HEK293 (cell line): ENCODE data around the gene ICAM1.
A peak's percentile ranks its signal among the peaks of the same experiment; 100 is the strongest.

Source experiments
- BCL11A ChIP-seq: fragments of 450-650 bp; formaldehyde crosslinking; IDR thresholded peaks from 2 replicates; pipeline ENCODE4 v1.5.1; 2016; ENCODE audit warnings: low read depth, missing biosample characterization, missing genetic modification characterization
- BCL11B ChIP-seq: fragments of 450-650 bp; formaldehyde crosslinking; IDR thresholded peaks from 2 replicates; pipeline ENCODE4 v1.5.1; 2016; ENCODE audit warnings: low read depth, missing biosample characterization, missing genetic modification characterization
- EGR2 ChIP-seq: fragments of 450-650 bp; formaldehyde crosslinking; IDR thresholded peaks from 2 replicates; pipeline ENCODE4 v1.5.1; 2016; ENCODE audit warnings: low read depth, missing biosample characterization, missing genetic modification characterization
- IKZF3 ChIP-seq: fragments of 450-650 bp; IDR thresholded peaks from 2 replicates; pipeline ENCODE4 v1.5.0; 2018; ENCODE audit warnings: missing biosample characterization, mild to moderate bottlenecking, missing genetic modification characterization, moderate library complexity
- RBAK ChIP-seq: fragments of 450-650 bp; formaldehyde crosslinking; IDR thresholded peaks from 2 replicates; pipeline ENCODE4 v1.5.1; 2016; ENCODE audit warnings: missing biosample characterization, missing genetic modification characterization
- WT1 ChIP-seq: fragments of 450-650 bp; formaldehyde crosslinking; IDR thresholded peaks from 2 replicates; pipeline ENCODE4 v1.5.1; 2016; ENCODE audit warnings: missing biosample characterization, missing genetic modification characterization
- ZBTB17 ChIP-seq: fragments of 450-650 bp; formaldehyde crosslinking; IDR thresholded peaks from 2 replicates; pipeline ENCODE4 v1.5.1; 2016; ENCODE audit warnings: missing biosample characterization, missing genetic modification characterization
- ZNF155 ChIP-seq: fragments of 450-650 bp; formaldehyde crosslinking; IDR thresholded peaks from 2 replicates; pipeline ENCODE4 v1.5.1; 2016; ENCODE audit warnings: missing biosample characterization, missing genetic modification characterization
- ZNF175 ChIP-seq: fragments of 450-650 bp; formaldehyde crosslinking; IDR thresholded peaks from 2 replicates; pipeline ENCODE4 v1.5.1; 2016; ENCODE audit warnings: missing biosample characterization, missing genetic modification characterization
- ZNF184 ChIP-seq: fragments of 450-650 bp; IDR thresholded peaks from 2 replicates; pipeline ENCODE4 v1.5.1; 2018; ENCODE audit warnings: missing biosample characterization, mild to moderate bottlenecking, missing genetic modification characterization
- ZNF211 ChIP-seq: fragments of 450-650 bp; formaldehyde crosslinking; IDR thresholded peaks from 2 replicates; pipeline ENCODE4 v1.5.1; 2016; ENCODE audit warnings: low read depth, missing biosample characterization, missing genetic modification characterization
- ZNF248 ChIP-seq: fragments of 450-650 bp; formaldehyde crosslinking; IDR thresholded peaks from 2 replicates; pipeline ENCODE4 v1.5.1; 2017; ENCODE audit warnings: missing biosample characterization, missing genetic modification characterization
- ZNF274 ChIP-seq, 2 experiments: fragments of 200-500 bp in 1 of 2; fragments of 450-650 bp in 1 of 2; sonication (Bioruptor generic) in 1 of 2; formaldehyde crosslinking in 1 of 2; IDR thresholded peaks; 2 replicates each; pipeline versions ENCODE4 v1.5.1 to v1.6.1; 2014 to 2016; ENCODE audit warnings: borderline replicate concordance in 1 of 2, inconsistent platforms in 1 of 2, low read length in 1 of 2, missing biosample characterization in 1 of 2, missing genetic modification characterization in 1 of 2
- ZNF473 ChIP-seq: fragments of 450-650 bp; formaldehyde crosslinking; IDR thresholded peaks from 2 replicates; pipeline ENCODE4 v1.5.1; 2017; ENCODE audit warnings: missing biosample characterization, missing genetic modification characterization
- ZNF623 ChIP-seq: fragments of 450-650 bp; formaldehyde crosslinking; IDR thresholded peaks from 2 replicates; pipeline ENCODE4 v1.5.1; 2016; ENCODE audit warnings: missing biosample characterization, missing genetic modification characterization
- ZNF654 ChIP-seq: fragments of 450-650 bp; formaldehyde crosslinking; IDR thresholded peaks from 2 replicates; pipeline ENCODE4 v1.5.1; 2016; ENCODE audit warnings: low read depth, missing biosample characterization, missing genetic modification characterization
- ZNF701 ChIP-seq: fragments of 450-650 bp; formaldehyde crosslinking; IDR thresholded peaks from 2 replicates; pipeline ENCODE4 v1.5.1; 2016; ENCODE audit warnings: missing biosample characterization, missing genetic modification characterization
- ZXDB ChIP-seq: fragments of 450-650 bp; formaldehyde crosslinking; IDR thresholded peaks from 2 replicates; pipeline ENCODE4 v1.5.1; 2016; ENCODE audit warnings: missing biosample characterization, missing genetic modification characterization
- TF ChIP-seq, protein P1 (sequence below): fragments of 450-650 bp; formaldehyde crosslinking; IDR thresholded peaks from 2 replicates; pipeline ENCODE4 v1.5.1; 2016; ENCODE audit warnings: missing biosample characterization, missing genetic modification characterization
- TF ChIP-seq, protein P2 (sequence below): fragments of 450-650 bp; formaldehyde crosslinking; IDR thresholded peaks from 2 replicates; pipeline ENCODE4 v1.5.1; 2016; ENCODE audit warnings: missing biosample characterization, missing genetic modification characterization
- TF ChIP-seq, protein P3 (sequence below): fragments of 450-650 bp; formaldehyde crosslinking; IDR thresholded peaks from 2 replicates; pipeline ENCODE4 v1.5.1; 2017; ENCODE audit warnings: missing biosample characterization, missing genetic modification characterization
- TF ChIP-seq, protein P4 (sequence below): fragments of 450-650 bp; formaldehyde crosslinking; IDR thresholded peaks from 2 replicates; pipeline ENCODE4 v1.5.1; 2017; ENCODE audit warnings: missing biosample characterization, missing genetic modification characterization
- TF ChIP-seq, protein P5 (sequence below): fragments of 450-650 bp; formaldehyde crosslinking; IDR thresholded peaks from 2 replicates; pipeline ENCODE4 v1.5.1; 2017; ENCODE audit warnings: missing biosample characterization, missing genetic modification characterization
- TF ChIP-seq, protein P6 (sequence below): fragments of 450-650 bp; IDR thresholded peaks from 2 replicates; pipeline ENCODE4 v1.5.1; 2018; ENCODE audit warnings: missing biosample characterization, mild to moderate bottlenecking, missing genetic modification characterization
- TF ChIP-seq, protein P7 (sequence below): fragments of 450-650 bp; formaldehyde crosslinking; IDR thresholded peaks from 2 replicates; pipeline ENCODE4 v1.5.1; 2016; ENCODE audit warnings: missing biosample characterization, missing genetic modification characterization

ICAM1 gene

DNA sequence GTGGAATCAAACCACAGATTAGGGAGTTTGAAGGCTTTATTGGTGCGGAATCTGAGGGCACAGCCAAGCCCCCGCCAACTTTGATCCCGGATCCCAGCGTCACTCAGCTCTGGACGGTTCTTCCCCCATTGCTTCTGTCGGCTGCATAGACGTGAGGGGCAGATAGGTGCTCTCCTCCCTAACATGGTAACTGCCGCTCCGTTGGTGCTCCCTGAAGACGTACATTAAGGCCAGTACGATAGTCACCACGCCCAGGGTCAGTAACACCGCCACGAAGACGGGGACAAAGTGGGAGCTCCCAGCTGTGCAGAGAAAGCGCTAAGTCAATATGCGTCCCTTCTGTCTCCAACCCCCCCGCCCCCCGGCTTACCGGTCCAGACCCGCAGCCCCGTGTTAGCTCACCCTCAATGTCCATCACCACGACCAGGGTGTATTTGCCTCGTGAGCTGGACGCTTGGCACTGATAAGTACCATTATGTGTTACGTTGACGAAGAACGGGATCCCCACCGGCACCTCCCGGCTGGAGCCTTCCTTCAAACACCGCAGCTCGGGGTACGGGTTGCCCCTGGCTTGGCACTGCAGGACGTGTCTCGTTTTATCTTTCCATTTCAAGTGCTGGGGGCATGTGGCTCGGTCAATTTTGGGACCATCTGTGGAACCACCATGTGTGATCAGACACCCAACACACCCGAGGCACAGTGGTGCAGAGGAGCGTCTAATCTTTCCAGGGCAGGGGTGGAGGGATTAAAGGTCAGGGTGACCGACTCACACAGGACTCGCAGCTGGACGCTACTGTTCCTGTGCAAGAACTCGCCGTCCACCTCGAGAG is 63.1 kb downstream of the ICAM1 start (continued):
- TF ChIP-seq, protein P1, sequence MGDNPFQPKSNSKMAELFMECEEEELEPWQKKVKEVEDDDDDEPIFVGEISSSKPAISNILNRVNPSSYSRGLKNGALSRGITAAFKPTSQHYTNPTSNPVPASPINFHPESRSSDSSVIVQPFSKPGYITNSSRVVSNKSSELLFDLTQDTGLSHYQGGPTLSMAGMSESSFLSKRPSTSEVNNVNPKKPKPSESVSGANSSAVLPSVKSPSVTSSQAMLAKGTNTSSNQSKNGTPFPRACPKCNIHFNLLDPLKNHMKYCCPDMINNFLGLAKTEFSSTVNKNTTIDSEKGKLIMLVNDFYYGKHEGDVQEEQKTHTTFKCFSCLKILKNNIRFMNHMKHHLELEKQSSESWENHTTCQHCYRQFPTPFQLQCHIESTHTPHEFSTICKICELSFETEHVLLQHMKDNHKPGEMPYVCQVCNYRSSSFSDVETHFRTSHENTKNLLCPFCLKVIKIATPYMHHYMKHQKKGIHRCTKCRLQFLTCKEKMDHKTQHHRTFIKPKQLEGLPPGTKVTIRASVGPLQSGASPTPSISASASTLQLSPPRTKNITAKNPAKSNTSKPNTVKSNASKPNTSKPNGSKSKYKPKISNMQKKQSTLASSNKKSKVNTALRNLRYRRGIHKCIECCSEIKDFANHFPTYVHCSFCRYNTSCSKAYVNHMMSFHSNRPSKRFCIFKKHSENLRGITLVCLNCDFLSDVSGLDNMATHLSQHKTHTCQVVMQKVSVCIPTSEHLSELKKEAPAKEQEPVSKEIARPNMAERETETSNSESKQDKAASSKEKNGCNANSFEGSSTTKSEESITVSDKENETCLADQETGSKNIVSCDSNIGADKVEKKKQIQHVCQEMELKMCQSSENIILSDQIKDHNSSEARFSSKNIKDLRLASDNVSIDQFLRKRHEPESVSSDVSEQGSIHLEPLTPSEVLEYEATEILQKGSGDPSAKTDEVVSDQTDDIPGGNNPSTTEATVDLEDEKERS (tag by site-specific recombination): no peak
- TF ChIP-seq, protein P2, sequence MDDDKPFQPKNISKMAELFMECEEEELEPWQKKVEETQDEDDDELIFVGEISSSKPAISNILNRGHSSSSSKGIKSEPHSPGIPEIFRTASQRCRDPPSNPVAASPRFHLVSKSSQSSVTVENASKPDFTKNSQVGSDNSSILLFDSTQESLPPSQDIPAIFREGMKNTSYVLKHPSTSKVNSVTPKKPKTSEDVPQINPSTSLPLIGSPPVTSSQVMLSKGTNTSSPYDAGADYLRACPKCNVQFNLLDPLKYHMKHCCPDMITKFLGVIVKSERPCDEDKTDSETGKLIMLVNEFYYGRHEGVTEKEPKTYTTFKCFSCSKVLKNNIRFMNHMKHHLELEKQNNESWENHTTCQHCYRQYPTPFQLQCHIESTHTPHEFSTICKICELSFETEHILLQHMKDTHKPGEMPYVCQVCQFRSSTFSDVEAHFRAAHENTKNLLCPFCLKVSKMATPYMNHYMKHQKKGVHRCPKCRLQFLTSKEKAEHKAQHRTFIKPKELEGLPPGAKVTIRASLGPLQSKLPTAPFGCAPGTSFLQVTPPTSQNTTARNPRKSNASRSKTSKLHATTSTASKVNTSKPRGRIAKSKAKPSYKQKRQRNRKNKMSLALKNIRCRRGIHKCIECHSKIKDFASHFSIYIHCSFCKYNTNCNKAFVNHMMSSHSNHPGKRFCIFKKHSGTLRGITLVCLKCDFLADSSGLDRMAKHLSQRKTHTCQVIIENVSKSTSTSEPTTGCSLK: no peak
- TF ChIP-seq RBAK (tag by site-specific recombination) (no peak), ZNF155 (tag by site-specific recombination) (no peak), ZNF654 (tag by site-specific recombination) (no peak; the same call in 1 of the 2 replicates), ZNF274 (IDR thresholded peaks at IDR 0.05; ENCODE audit: low read length) (no peak), ZNF274 (tag by site-specific recombination; IDR thresholded peaks at IDR 0.05; ENCODE audit: borderline replicate concordance) (no peak), ZNF473 (tag by site-specific recombination) (no peak), ZNF701 (tag by site-specific recombination) (no peak), BCL11B (tag by site-specific recombination) (peak; percentile 22; the same call in 1 of the 2 replicates), IKZF3 (tag by site-specific recombination) (no peak), ZNF623 (tag by site-specific recombination) (no peak), ZNF211 (tag by site-specific recombination) (no peak), ZNF184 (no peak), EGR2 (tag by site-specific recombination) (peak; percentile 60), ZXDB (no peak), ZBTB17 (tag by site-specific recombination) (peak; percentile 89), ZNF175 (tag by site-specific recombination) (no peak), ZNF248 (tag by site-specific recombination) (no peak), BCL11A (tag by site-specific recombination) (0 out of 2 replicates have a peak, but pooled peaks have one; percentile 26), WT1 (tag by site-specific recombination) (no peak; the same call in 1 of the 2 replicates)
- TF ChIP-seq, protein P3, sequence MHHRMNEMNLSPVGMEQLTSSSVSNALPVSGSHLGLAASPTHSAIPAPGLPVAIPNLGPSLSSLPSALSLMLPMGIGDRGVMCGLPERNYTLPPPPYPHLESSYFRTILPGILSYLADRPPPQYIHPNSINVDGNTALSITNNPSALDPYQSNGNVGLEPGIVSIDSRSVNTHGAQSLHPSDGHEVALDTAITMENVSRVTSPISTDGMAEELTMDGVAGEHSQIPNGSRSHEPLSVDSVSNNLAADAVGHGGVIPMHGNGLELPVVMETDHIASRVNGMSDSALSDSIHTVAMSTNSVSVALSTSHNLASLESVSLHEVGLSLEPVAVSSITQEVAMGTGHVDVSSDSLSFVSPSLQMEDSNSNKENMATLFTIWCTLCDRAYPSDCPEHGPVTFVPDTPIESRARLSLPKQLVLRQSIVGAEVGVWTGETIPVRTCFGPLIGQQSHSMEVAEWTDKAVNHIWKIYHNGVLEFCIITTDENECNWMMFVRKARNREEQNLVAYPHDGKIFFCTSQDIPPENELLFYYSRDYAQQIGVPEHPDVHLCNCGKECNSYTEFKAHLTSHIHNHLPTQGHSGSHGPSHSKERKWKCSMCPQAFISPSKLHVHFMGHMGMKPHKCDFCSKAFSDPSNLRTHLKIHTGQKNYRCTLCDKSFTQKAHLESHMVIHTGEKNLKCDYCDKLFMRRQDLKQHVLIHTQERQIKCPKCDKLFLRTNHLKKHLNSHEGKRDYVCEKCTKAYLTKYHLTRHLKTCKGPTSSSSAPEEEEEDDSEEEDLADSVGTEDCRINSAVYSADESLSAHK: 0 out of 2 replicates have a peak, but pooled peaks have one; percentile 14
- TF ChIP-seq, protein P4, sequence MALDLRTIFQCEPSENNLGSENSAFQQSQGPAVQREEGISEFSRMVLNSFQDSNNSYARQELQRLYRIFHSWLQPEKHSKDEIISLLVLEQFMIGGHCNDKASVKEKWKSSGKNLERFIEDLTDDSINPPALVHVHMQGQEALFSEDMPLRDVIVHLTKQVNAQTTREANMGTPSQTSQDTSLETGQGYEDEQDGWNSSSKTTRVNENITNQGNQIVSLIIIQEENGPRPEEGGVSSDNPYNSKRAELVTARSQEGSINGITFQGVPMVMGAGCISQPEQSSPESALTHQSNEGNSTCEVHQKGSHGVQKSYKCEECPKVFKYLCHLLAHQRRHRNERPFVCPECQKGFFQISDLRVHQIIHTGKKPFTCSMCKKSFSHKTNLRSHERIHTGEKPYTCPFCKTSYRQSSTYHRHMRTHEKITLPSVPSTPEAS (tag by site-specific recombination): no peak
- TF ChIP-seq, protein P5, sequence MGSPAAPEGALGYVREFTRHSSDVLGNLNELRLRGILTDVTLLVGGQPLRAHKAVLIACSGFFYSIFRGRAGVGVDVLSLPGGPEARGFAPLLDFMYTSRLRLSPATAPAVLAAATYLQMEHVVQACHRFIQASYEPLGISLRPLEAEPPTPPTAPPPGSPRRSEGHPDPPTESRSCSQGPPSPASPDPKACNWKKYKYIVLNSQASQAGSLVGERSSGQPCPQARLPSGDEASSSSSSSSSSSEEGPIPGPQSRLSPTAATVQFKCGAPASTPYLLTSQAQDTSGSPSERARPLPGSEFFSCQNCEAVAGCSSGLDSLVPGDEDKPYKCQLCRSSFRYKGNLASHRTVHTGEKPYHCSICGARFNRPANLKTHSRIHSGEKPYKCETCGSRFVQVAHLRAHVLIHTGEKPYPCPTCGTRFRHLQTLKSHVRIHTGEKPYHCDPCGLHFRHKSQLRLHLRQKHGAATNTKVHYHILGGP (tag by site-specific recombination): no peak
- TF ChIP-seq, protein P6, sequence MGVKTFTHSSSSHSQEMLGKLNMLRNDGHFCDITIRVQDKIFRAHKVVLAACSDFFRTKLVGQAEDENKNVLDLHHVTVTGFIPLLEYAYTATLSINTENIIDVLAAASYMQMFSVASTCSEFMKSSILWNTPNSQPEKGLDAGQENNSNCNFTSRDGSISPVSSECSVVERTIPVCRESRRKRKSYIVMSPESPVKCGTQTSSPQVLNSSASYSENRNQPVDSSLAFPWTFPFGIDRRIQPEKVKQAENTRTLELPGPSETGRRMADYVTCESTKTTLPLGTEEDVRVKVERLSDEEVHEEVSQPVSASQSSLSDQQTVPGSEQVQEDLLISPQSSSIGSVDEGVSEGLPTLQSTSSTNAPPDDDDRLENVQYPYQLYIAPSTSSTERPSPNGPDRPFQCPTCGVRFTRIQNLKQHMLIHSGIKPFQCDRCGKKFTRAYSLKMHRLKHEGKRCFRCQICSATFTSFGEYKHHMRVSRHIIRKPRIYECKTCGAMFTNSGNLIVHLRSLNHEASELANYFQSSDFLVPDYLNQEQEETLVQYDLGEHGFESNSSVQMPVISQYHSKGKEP (tag by site-specific recombination): 0 out of 2 replicates have a peak, but pooled peaks have one; percentile 9
- TF ChIP-seq, protein P7, sequence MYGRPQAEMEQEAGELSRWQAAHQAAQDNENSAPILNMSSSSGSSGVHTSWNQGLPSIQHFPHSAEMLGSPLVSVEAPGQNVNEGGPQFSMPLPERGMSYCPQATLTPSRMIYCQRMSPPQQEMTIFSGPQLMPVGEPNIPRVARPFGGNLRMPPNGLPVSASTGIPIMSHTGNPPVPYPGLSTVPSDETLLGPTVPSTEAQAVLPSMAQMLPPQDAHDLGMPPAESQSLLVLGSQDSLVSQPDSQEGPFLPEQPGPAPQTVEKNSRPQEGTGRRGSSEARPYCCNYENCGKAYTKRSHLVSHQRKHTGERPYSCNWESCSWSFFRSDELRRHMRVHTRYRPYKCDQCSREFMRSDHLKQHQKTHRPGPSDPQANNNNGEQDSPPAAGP (tag by site-specific recombination): no peak
